BLaER1 treated with 17β-estradiol and CSF1 and Interleukin-3, amounts not matched to agents 10 nM and 100 nM (cell line): Measurements from ENCODE around the gene PRCP.
"Not testable (repeated sequence)": the region's sequence is repeated elsewhere in the genome, so short reads cannot be mapped to it uniquely, and the experiment has no call there.

Experiments
- H3K27ac ChIP-seq, 11 experiments: shearing (Covaris generic); formaldehyde crosslinking; 2 replicates each; pipeline ENCODE4 v1.8.1; 2022
- H3K27me3 ChIP-seq, 11 experiments: shearing (Covaris generic); formaldehyde crosslinking; 2 replicates each; pipeline ENCODE4 v1.8.1; 2022
- H3K36me3 ChIP-seq, 11 experiments: shearing (Covaris generic); formaldehyde crosslinking; 2 replicates each; pipeline ENCODE4 v1.8.1; 2022
- H3K4me1 ChIP-seq, 10 experiments: shearing (Covaris generic); formaldehyde crosslinking; 2 replicates each; pipeline ENCODE4 v1.8.1; 2022
- H3K4me2 ChIP-seq, 11 experiments: shearing (Covaris generic); formaldehyde crosslinking; 2 replicates each; pipeline ENCODE4 v1.8.1; 2022
- H3K4me3 ChIP-seq, 10 experiments: shearing (Covaris generic); formaldehyde crosslinking; 2 replicates each; pipeline ENCODE4 v1.8.1; 2022
- H3K9ac ChIP-seq, 11 experiments: shearing (Covaris generic); formaldehyde crosslinking; 2 replicates each; pipeline ENCODE4 v1.8.1; 2022
- H3K9me3 ChIP-seq, 11 experiments: shearing (Covaris generic); formaldehyde crosslinking; replicated peaks in 1 of 11; 2 replicates each; pipeline ENCODE4 v1.8.1; 2022
- H4K20me1 ChIP-seq, 11 experiments: shearing (Covaris generic); formaldehyde crosslinking; 2 replicates each; pipeline ENCODE4 v1.8.1; 2022
- Cebpa-rat ChIP-seq, 11 experiments: shearing (Covaris generic); IDR thresholded peaks; 2 replicates each; pipeline ENCODE4 v1.8.1; 2022

The PRCP gene

GRCh38 chr11:82936261-82936660 is 36.0 kb upstream of the PRCP start:
- Histone ChIP-seq H3K36me3 (peaks cover 5 to 52% (median 40%) of the 10 kb centered on the region in 11 experiments; a peak in 21 of 22 replicates), H3K27me3 (no peaks in the 10 kb centered on the region), H3K27ac (no peak overlapping the region), H3K4me1 (no peaks in the 10 kb centered on the region), H3K4me2 (no peak overlapping the region), H3K4me3 (no peak overlapping the region), H3K9me3 (no peaks in the 10 kb centered on the region), H3K9ac (no peak overlapping the region), H4K20me1 (no peaks in the 10 kb centered on the region)
- no peak for TF ChIP-seq Cebpa-rat (IDR thresholded peaks at IDR 0.05)

GRCh38 chr11:82932564-82932963 is 32.3 kb upstream of the PRCP start:
- Histone ChIP-seq H3K36me3 (peaks cover 5 to 66% (median 43%) of the 10 kb centered on the region in 11 experiments; a peak in 21 of 22 replicates), H4K20me1 (no peaks in the 10 kb centered on the region), H3K27ac (no peak overlapping the region), H3K4me1 (peaks cover 0 to 7% (median 0%) of the 10 kb centered on the region in 10 experiments; a peak in 3 of 20 replicates), H3K9ac (no peak overlapping the region), H3K27me3 (no peaks in the 10 kb centered on the region), H3K4me3 (no peak overlapping the region), H3K9me3 (no peaks in the 10 kb centered on the region), H3K4me2 (no peak overlapping the region)
- no peak for TF ChIP-seq Cebpa-rat (IDR thresholded peaks at IDR 0.05)

GRCh38 chr11:82930734-82931133 is 30.5 kb upstream of the PRCP start:
- Histone ChIP-seq H3K9ac (no peak overlapping the region), H3K4me2 (no peak overlapping the region), H4K20me1 (no peaks in the 10 kb centered on the region), H3K27me3 (no peaks in the 10 kb centered on the region), H3K36me3 (peaks cover 5 to 70% (median 48%) of the 10 kb centered on the region in 11 experiments; a peak in 21 of 22 replicates), H3K4me3 (no peak overlapping the region), H3K27ac (no peak overlapping the region), H3K4me1 (peaks cover 0 to 7% (median 0%) of the 10 kb centered on the region in 10 experiments; a peak in 3 of 20 replicates), H3K9me3 (no peaks in the 10 kb centered on the region)
- no peak for TF ChIP-seq Cebpa-rat (IDR thresholded peaks at IDR 0.05)

- Histone ChIP-seq H3K27me3 (no peaks in the 10 kb centered on the region), H4K20me1 (no peaks in the 10 kb centered on the region), H3K4me1 (peaks cover 0 to 7% (median 0%) of the 10 kb centered on the region in 10 experiments; a peak in 3 of 20 replicates), H3K9me3 (no peaks in the 10 kb centered on the region), H3K4me2 (no peak overlapping the region), H3K36me3 (peaks cover 5 to 70% (median 47%) of the 10 kb centered on the region in 11 experiments; a peak in 21 of 22 replicates), H3K9ac (no peak overlapping the region), H3K4me3 (no peak overlapping the region), H3K27ac (no peak overlapping the region)
- TF ChIP-seq Cebpa-rat (IDR thresholded peaks at IDR 0.05): no peak
These were observed 30.0 kb upstream of the PRCP start for GRCh38 chr11:82930229-82930628.

GRCh38 chr11:82929121-82929520 is 28.9 kb upstream of the PRCP start:
- Histone ChIP-seq H3K27ac (no peak overlapping the region), H3K4me2 (no peak overlapping the region)

GRCh38 chr11:82927264-82927880 is 27.1 kb upstream of the PRCP start:
- Histone ChIP-seq H3K9me3 (no peaks in the 10 kb centered on the region), H3K36me3 (peaks cover 3 to 70% (median 42%) of the 10 kb centered on the region in 11 experiments; a peak in 21 of 22 replicates), H3K4me2 (no peak overlapping the region), H3K27ac (no peak overlapping the region), H4K20me1 (no peaks in the 10 kb centered on the region), H3K27me3 (no peaks in the 10 kb centered on the region), H3K9ac (no peak overlapping the region), H3K4me1 (peaks cover 0 to 7% (median 0%) of the 10 kb centered on the region in 10 experiments; a peak in 3 of 20 replicates), H3K4me3 (no peak overlapping the region)
- TF ChIP-seq Cebpa-rat (IDR thresholded peaks at IDR 0.05): no peak

More at GRCh38 chr11:82929121-82929520, 28.9 kb upstream of the PRCP start:
- H3K9ac ChIP-seq: no peak overlapping the region
- peaks cover 5 to 70% (median 44%) of the 10 kb centered on the region in 11 experiments; a peak in 21 of 22 replicates for H3K36me3 ChIP-seq
- no peaks in the 10 kb centered on the region for H3K27me3 ChIP-seq
- H3K9me3 ChIP-seq: no peaks in the 10 kb centered on the region
- H3K4me1 ChIP-seq: peaks cover 0 to 7% (median 0%) of the 10 kb centered on the region in 10 experiments; a peak in 3 of 20 replicates
- no peak overlapping the region for H3K4me3 ChIP-seq
- TF ChIP-seq Cebpa-rat (IDR thresholded peaks at IDR 0.05): no peak
- H4K20me1 ChIP-seq: no peaks in the 10 kb centered on the region

- no peak overlapping the region for H3K4me3 ChIP-seq
- no peak overlapping the region for H3K9ac ChIP-seq
- H4K20me1 ChIP-seq: no peaks in the 10 kb centered on the region
These were observed 24.4 kb upstream of the PRCP start for GRCh38 chr11:82924522-82925224.

GRCh38 chr11:82922396-82923173 is 22.4 kb upstream of the PRCP start:
- H3K36me3 ChIP-seq: peaks cover 0 to 85% (median 51%) of the 10 kb centered on the region in 11 experiments; a peak in 18 of 22 replicates
- H4K20me1 ChIP-seq, H3K27ac ChIP-seq, H3K27me3 ChIP-seq, H3K4me3 ChIP-seq, H3K9ac ChIP-seq, H3K4me2 ChIP-seq: not testable (repeated sequence)
- H3K4me1 ChIP-seq: peaks cover 4 to 13% (median 10%) of the 10 kb centered on the region in 10 experiments; a peak in 12 of 20 replicates
- peaks cover 10 to 23% (median 18%) of the 10 kb centered on the region in 11 experiments; a peak in 19 of 22 replicates for H3K9me3 ChIP-seq

More at GRCh38 chr11:82924522-82925224, 24.4 kb upstream of the PRCP start:
- Histone ChIP-seq H3K4me1 (peaks cover 4 to 12% (median 10%) of the 10 kb centered on the region in 10 experiments; a peak in 12 of 20 replicates), H3K27ac (no peak overlapping the region), H3K4me2 (no peak overlapping the region), H3K36me3 (peaks cover 0 to 76% (median 36%) of the 10 kb centered on the region in 11 experiments; a peak in 17 of 22 replicates), H3K9me3 (peaks cover 0 to 4% (median 2%) of the 10 kb centered on the region in 11 experiments; a peak in 15 of 22 replicates), H3K27me3 (no peaks in the 10 kb centered on the region)
- no peak for TF ChIP-seq Cebpa-rat (IDR thresholded peaks at IDR 0.05)

GRCh38 chr11:82920227-82920626 is 20.0 kb upstream of the PRCP start:
- Histone ChIP-seq H3K9me3 (peaks cover 10 to 23% (median 18%) of the 10 kb centered on the region in 11 experiments; a peak in 19 of 22 replicates), H3K4me1 (peaks cover 4 to 13% (median 10%) of the 10 kb centered on the region in 10 experiments; a peak in 12 of 20 replicates), H3K27ac (peak overlapping the region in 4 of 11 experiments; percentile 7 to 26 (median 14); a peak in 1 of 22 replicates), H3K4me2 (peak overlapping the region; percentile 6 to 59 (median 31); a peak in 15 of 22 replicates), H3K36me3 (peaks cover 5 to 92% (median 65%) of the 10 kb centered on the region in 11 experiments)
- not testable (repeated sequence) for H4K20me1 ChIP-seq, H3K9ac ChIP-seq, H3K4me3 ChIP-seq, H3K27me3 ChIP-seq

- H3K4me1 ChIP-seq: peaks cover 4 to 13% (median 10%) of the 10 kb centered on the region in 10 experiments; a peak in 12 of 20 replicates
- H3K9me3 ChIP-seq: peaks cover 10 to 23% (median 18%) of the 10 kb centered on the region in 11 experiments; a peak in 19 of 22 replicates
- H3K27ac ChIP-seq: peak overlapping the region in 4 of 11 experiments; percentile 7 to 26 (median 14); a peak in 1 of 22 replicates
- peak overlapping the region; percentile 6 to 59 (median 31); a peak in 12 of 22 replicates for H3K4me2 ChIP-seq
- H3K36me3 ChIP-seq: peaks cover 8 to 92% (median 69%) of the 10 kb centered on the region in 11 experiments
- H4K20me1 ChIP-seq, H3K4me3 ChIP-seq, H3K27me3 ChIP-seq, H3K9ac ChIP-seq: not testable (repeated sequence)
These were observed 19.6 kb upstream of the PRCP start for GRCh38 chr11:82919786-82920185.
